Panc1 (cell line): ENCODE measurements around the gene PKD2L2. TPM values are rescaled to one million over a fixed set of nuclear protein-coding genes. Genes with fewer than 3 reads are reported as not detected.

Source experiments
- ATAC-seq: fragments of 200-7000 bp; cut with Tn5 transposase; 2 replicates; pipeline ENCODE4 v1.9.1; 2020; ENCODE audit warnings: mild to moderate bottlenecking, moderate library complexity
- BruUV-seq: library from RNA; stranded (reverse); fragments of 400-500 nt; replicated peaks from 2 replicates; lab custom pipeline; 2021; lab: Mats Ljungman, UMichigan
- CTCF ChIA-PET: fragments of 300-600 bp; sonication (Branson Sonifier 250); formaldehyde crosslinking; loops from one replicate; lab custom pipeline; 2022; ENCODE audit warnings: antibody characterized with exemption; lab: Charles Lee
- POLR2A ChIA-PET: fragments of 300-600 bp; sonication (Branson Sonifier 250); formaldehyde crosslinking; loops from one replicate; lab custom pipeline; 2022; ENCODE audit warnings: antibody characterized with exemption; lab: Charles Lee
- DNase-seq: peaks from one replicate; pipeline ENCODE4 v3.0.0-alpha.2; 2010; ENCODE audit warnings: low read depth, low spot score
- H3K27ac ChIP-seq: 2 replicates; pipeline ENCODE4 v1.5.1; 2011; ENCODE audit warnings: mild to moderate bottlenecking, low read length, inconsistent platforms
- H3K27me3 ChIP-seq: fragments of 200-500 bp; sonication (Bioruptor generic); 2 replicates; pipeline ENCODE4 v1.6.0; 2014; ENCODE audit warnings: low read length, inconsistent platforms; ENCODE audit not compliant: control insufficient read depth, insufficient read depth
- H3K36me3 ChIP-seq: fragments of 200-500 bp; sonication (Bioruptor generic); 2 replicates; pipeline ENCODE4 v1.5.1; 2014; ENCODE audit warnings: inconsistent platforms, mild to moderate bottlenecking, low read length, moderate library complexity; ENCODE audit not compliant: control insufficient read depth, insufficient read depth
- H3K4me1 ChIP-seq: 2 replicates; pipeline ENCODE4 v1.5.1; 2011; ENCODE audit warnings: inconsistent platforms, mild to moderate bottlenecking, low read length, moderate library complexity; ENCODE audit not compliant: control insufficient read depth, insufficient read depth
- H3K4me3 ChIP-seq, 2 experiments: 2 replicates each; pipeline ENCODE4 v1.5.1; 2011 to 2012; ENCODE audit warnings: low read depth in 2 of 2, low read length in 2 of 2, mild to moderate bottlenecking in 2 of 2, inconsistent platforms in 1 of 2, moderate library complexity in 1 of 2
- H3K9me3 ChIP-seq: fragments of 200-500 bp; sonication (Bioruptor generic); 2 replicates; pipeline ENCODE4 v1.5.1; 2014; ENCODE audit warnings: low read depth, mild to moderate bottlenecking, inconsistent platforms, low read length, moderate library complexity; ENCODE audit not compliant: control insufficient read depth, insufficient read depth
- CTCF ChIP-seq: fragments of 450-650 bp; IDR thresholded peaks from 2 replicates; pipeline ENCODE4 v1.5.1; 2017; ENCODE audit warnings: mild to moderate bottlenecking
- POLR2AphosphoS5 ChIP-seq: IDR thresholded peaks from 2 replicates; pipeline ENCODE4 v1.6.1; 2012; ENCODE audit warnings: mild to moderate bottlenecking, low read depth, low read length, moderate library complexity
- REST ChIP-seq, 2 experiments: IDR thresholded peaks; 2 replicates each; pipeline ENCODE4 v1.6.1; 2011 to 2012; ENCODE audit warnings: low read depth in 2 of 2, control low read depth in 1 of 2, low read length in 1 of 2, mild to moderate bottlenecking in 1 of 2, moderate library complexity in 1 of 2; ENCODE audit not compliant: insufficient read depth in 1 of 2
- SIN3A ChIP-seq: IDR thresholded peaks from 2 replicates; pipeline ENCODE4 v1.6.1; 2012; ENCODE audit warnings: low read depth, mild to moderate bottlenecking, low read length, moderate library complexity, borderline replicate concordance; ENCODE audit not compliant: insufficient read depth
- TCF7L2 ChIP-seq: IDR thresholded peaks from 2 replicates; pipeline ENCODE4 v1.6.1; 2011; ENCODE audit warnings: mild to moderate bottlenecking, low read depth, low read length, inconsistent platforms
- in situ Hi-C: cut with HindIII; loops from 2 replicates; pipeline ENCODE4 v1.10.0; 2016; ENCODE audit warnings: low sequenced_read_pairs, low pct_unique_long_range_greater_than_20kb
- intact Hi-C: fragments of 100-400 bp; cut with micrococcal nuclease; formaldehyde crosslinking; loops from one replicate; pipeline ENCODE4 v1.10.0; 2022; ENCODE audit not compliant: unreplicated experiment
- total RNA-seq: library from RNA; stranded (reverse); gene quantifications from one replicate; pipeline ENCODE4 v1.2.1, GENCODE V29; 2021; ENCODE audit not compliant: unreplicated experiment

The PKD2L2 gene
- total RNA-seq, 1 experiment from 2014 or later, result not detected

GRCh38 chr5:137935190-137935589 lies 45.9 kb downstream of the PKD2L2 start:
- CTCF ChIA-PET, result interaction anchor here (0.7 kb wide), 1 partner anchor 134 kb away, joined by 3 read pairs; no protein-coding TSS in a partner anchor
- in situ Hi-C loops, result no loop called here

GRCh38 chr5:137935694-137936093 lies 46.4 kb downstream of the PKD2L2 start:
- CTCF ChIA-PET, result interaction anchor here (0.7 kb wide), 1 partner anchor 133 kb away, joined by 3 read pairs; no protein-coding TSS in a partner anchor
- TF ChIP-seq POLR2AphosphoS5 (peak; percentile 27; the same call in 1 of the 2 replicates), SIN3A (no peak)

More at GRCh38 chr5:137935190-137935589, 45.9 kb downstream of the PKD2L2 start:
- Histone ChIP-seq H3K4me3 (no peak overlapping the region), H3K36me3 (peaks cover 16% of the 10 kb centered on the region), H3K9me3 (no peaks in the 10 kb centered on the region), H3K4me1 (no peaks in the 10 kb centered on the region), H3K27ac (no peak overlapping the region), H3K27me3 (no peaks in the 10 kb centered on the region)
- intact Hi-C loops, result no loop called here
- TF ChIP-seq REST (IDR thresholded peaks at IDR 0.05; ENCODE audit: insufficient read depth in 1 of 2, low read depth in 2 of 2, low read length in 1 of 2), result no peak
- TF ChIP-seq POLR2AphosphoS5, result no peak
- no peak for TF ChIP-seq SIN3A
- no peak for TF ChIP-seq CTCF
- no peak for TF ChIP-seq TCF7L2
- ATAC-seq, result no peak
- POLR2A ChIA-PET, result no interaction called here
- DNase-seq, result no peak
- BruUV-seq, result no TSS peak

GRCh38 chr5:137937994-137938750 lies 48.9 kb downstream of the PKD2L2 start:
- CTCF ChIA-PET, result no interaction called here
- Histone ChIP-seq H3K36me3 (peaks cover 33% of the 10 kb centered on the region), H3K27me3 (no peaks in the 10 kb centered on the region), H3K4me1 (no peaks in the 10 kb centered on the region), H3K27ac (no peak overlapping the region), H3K9me3 (no peaks in the 10 kb centered on the region), H3K4me3 (no peak overlapping the region)
- TF ChIP-seq SIN3A (no peak), POLR2AphosphoS5 (no peak), TCF7L2 (no peak), REST (IDR thresholded peaks at IDR 0.05; ENCODE audit: insufficient read depth in 1 of 2, low read depth in 2 of 2, low read length in 1 of 2) (no peak), CTCF (no peak)
- ATAC-seq (no peak), DNase-seq (no peak)
- intact Hi-C loops (no loop called here), in situ Hi-C loops (no loop called here)
- POLR2A ChIA-PET, result no interaction called here
- no TSS peak for BruUV-seq

More at GRCh38 chr5:137935694-137936093, 46.4 kb downstream of the PKD2L2 start:
- no TSS peak for BruUV-seq
- H3K9me3 ChIP-seq, result no peaks in the 10 kb centered on the region
- H3K27me3 ChIP-seq, result no peaks in the 10 kb centered on the region
- DNase-seq, result no peak
- intact Hi-C loops, result no loop called here
- H3K4me1 ChIP-seq, result no peaks in the 10 kb centered on the region
- H3K27ac ChIP-seq, result no peak overlapping the region
- POLR2A ChIA-PET, result interaction anchor here (0.6 kb wide), 1 partner anchor 35 kb away, joined by 4 read pairs; no protein-coding TSS in a partner anchor
- no peak for ATAC-seq
- H3K36me3 ChIP-seq, result peaks cover 20% of the 10 kb centered on the region
- in situ Hi-C loops, result no loop called here
- H3K4me3 ChIP-seq, result no peak overlapping the region
